AG08396 (cell line): ENCODE measurements around the gene POTEB3.
"Not testable (repeated sequence)": the region's sequence is repeated elsewhere in the genome, so short reads cannot be mapped to it uniquely, and the experiment has no call there.

Experiments used
- DNase-seq: peaks from one replicate; pipeline ENCODE4 v3.0.0; 2012; ENCODE audit warnings: low spot score, mixed read lengths

POTEB3 gene

GRCh38 chr15:21440399-21440798 lies at the start of gene POTEB3:
Gene POTEB3 (minus strand): TSS chr15:21440499. CDS start chr15:21440011, 488 bp downstream.
- not testable (repeated sequence) for DNase-seq

GRCh38 chr15:21453683-21454082 lies 13.4 kb upstream of the POTEB3 start:
- not testable (repeated sequence) for DNase-seq

- not testable (repeated sequence) for DNase-seq
These were observed 11.7 kb upstream of the POTEB3 start for GRCh38 chr15:21451920-21452563.

- not testable (repeated sequence) for DNase-seq
These were observed 11.2 kb upstream of the POTEB3 start for GRCh38 chr15:21451487-21451886.

- DNase-seq = not testable (repeated sequence)
These were observed 32.9 kb downstream of the POTEB3 start for GRCh38 chr15:21407366-21407765.

GRCh38 chr15:21401531-21401930 lies 38.8 kb downstream of the POTEB3 start:
- not testable (repeated sequence) for DNase-seq

- not testable (repeated sequence) for DNase-seq
These were observed 41.2 kb downstream of the POTEB3 start for GRCh38 chr15:21399111-21399510.

- DNase-seq = not testable (repeated sequence)
These were observed 41.8 kb downstream of the POTEB3 start for GRCh38 chr15:21398511-21398910.

GRCh38 chr15:21397656-21398055 lies 42.6 kb downstream of the POTEB3 start:
- not testable (repeated sequence) for DNase-seq

- not testable (repeated sequence) for DNase-seq
These were observed 43.1 kb downstream of the POTEB3 start for GRCh38 chr15:21397186-21397585.

- not testable (repeated sequence) for DNase-seq
These were observed 54.3 kb downstream of the POTEB3 start for GRCh38 chr15:21385961-21386360.

- not testable (repeated sequence) for DNase-seq
These were observed 56.3 kb downstream of the POTEB3 start for GRCh38 chr15:21383866-21384485.

- DNase-seq = not testable (repeated sequence)
These were observed 66.6 kb downstream of the POTEB3 start for GRCh38 chr15:21373682-21374081.

- DNase-seq = not testable (repeated sequence)
These were observed 71.1 kb downstream of the POTEB3 start for GRCh38 chr15:21369177-21369576.

GRCh38 chr15:21368625-21369024 lies 71.7 kb downstream of the POTEB3 start:
- not testable (repeated sequence) for DNase-seq
